ENCODE measurements around the gene AP3S2.

- no peak for TF ChIP-seq CTCF (IDR thresholded peaks at IDR 0.05)
- no peak for TF ChIP-seq EP300 (IDR thresholded peaks at IDR 0.05; ENCODE audit: low read depth)
- no peak for TF ChIP-seq POLR2A (IDR thresholded peaks at IDR 0.05)
Observed at GRCh38 chr15:89864958-89865739, 28.6 kb downstream of the AP3S2 start.

Data from transverse colon (tissue), 3 donors.